Measurements from ENCODE around the gene MTMR3. TPM values are rescaled to one million over a fixed set of nuclear protein-coding genes. Genes with fewer than 3 reads are reported as not detected.

MTMR3 gene
- total RNA-seq, 1 experiment from 2014 or later = 12.1 TPM

- H3K4me1 ChIP-seq (ENCODE audit: insufficient read depth, low read length) = peaks cover 12% of the 10 kb centered on the region
- DNase-seq (no peak), ATAC-seq (no peak)
- intact Hi-C loops (cut with micrococcal nuclease) = no loop called here
- H3K9me3 ChIP-seq (ENCODE audit: low read length) = no peaks in the 10 kb centered on the region
- TF ChIP-seq EZH2 (IDR thresholded peaks at IDR 0.05; ENCODE audit: low read length, unreplicated experiment) = no peak
- no peak for TF ChIP-seq CTCF (conservative IDR thresholded peaks at IDR 0.05; ENCODE audit: low read depth, low read length)
- no peak for TF ChIP-seq EZH2phosphoT487 (IDR thresholded peaks at IDR 0.05; ENCODE audit: borderline replicate concordance, low read length)
- H3K9me2 ChIP-seq (replicated peaks; ENCODE audit: low read length) = no peaks in the 10 kb centered on the region
- no peak overlapping the region for H3K4me2 ChIP-seq (ENCODE audit: low read length)
- no peaks in the 10 kb centered on the region; the same call in 1 of the 2 replicates for H3K36me3 ChIP-seq (ENCODE audit: low read depth, low read length)
- H3K9ac ChIP-seq (ENCODE audit: low read length) = no peak overlapping the region
- H2AFZ ChIP-seq (ENCODE audit: low read length) = no peak overlapping the region
- H3K79me2 ChIP-seq (ENCODE audit: low read length) = no peaks in the 10 kb centered on the region
- H3K27ac ChIP-seq (ENCODE audit: low read length) = no peak overlapping the region
- no peak overlapping the region for H3K4me3 ChIP-seq (ENCODE audit: low read length)
- ChIA-PET CTCF (no interaction called here), POLR2A (ENCODE audit: unreplicated experiment) (no interaction called here)
- no peaks in the 10 kb centered on the region for H3F3A ChIP-seq (ENCODE audit: low read length, unreplicated experiment)
- H4K20me1 ChIP-seq (ENCODE audit: low read length) = no peaks in the 10 kb centered on the region
- BruUV-seq (replicated peaks) = no TSS peak
- H3K27me3 ChIP-seq (ENCODE audit: low read length) = no peaks in the 10 kb centered on the region
These were observed 100.4 kb downstream of the MTMR3 start for GRCh38 chr22:29983296-29983917.

- Histone ChIP-seq H3K9ac (ENCODE audit: low read length) (no peak overlapping the region), H3K36me3 (ENCODE audit: low read depth, low read length) (no peaks in the 10 kb centered on the region), H3K4me2 (ENCODE audit: low read length) (no peak overlapping the region), H3K27ac (ENCODE audit: low read length) (no peak overlapping the region), H3K9me3 (ENCODE audit: low read length) (no peaks in the 10 kb centered on the region), H2AFZ (ENCODE audit: low read length) (no peak overlapping the region), H3K9me2 (replicated peaks; ENCODE audit: low read length) (no peaks in the 10 kb centered on the region), H3F3A (ENCODE audit: low read length, unreplicated experiment) (no peaks in the 10 kb centered on the region), H3K4me1 (ENCODE audit: insufficient read depth, low read length) (no peaks in the 10 kb centered on the region), H3K79me2 (ENCODE audit: low read length) (no peaks in the 10 kb centered on the region), H3K4me3 (ENCODE audit: low read length) (no peak overlapping the region), H4K20me1 (ENCODE audit: low read length) (no peaks in the 10 kb centered on the region), H3K27me3 (ENCODE audit: low read length) (no peaks in the 10 kb centered on the region)
- ATAC-seq = no peak
- ChIA-PET POLR2A (ENCODE audit: unreplicated experiment) (no interaction called here), CTCF (no interaction called here)
- no TSS peak for BruUV-seq (replicated peaks)
- no peak for DNase-seq
- intact Hi-C loops (cut with micrococcal nuclease) = no loop called here
- TF ChIP-seq CTCF (conservative IDR thresholded peaks at IDR 0.05; ENCODE audit: low read depth, low read length) (no peak), EZH2 (IDR thresholded peaks at IDR 0.05; ENCODE audit: low read length, unreplicated experiment) (no peak), EZH2phosphoT487 (IDR thresholded peaks at IDR 0.05; ENCODE audit: borderline replicate concordance, low read length) (no peak)
These were observed 102.9 kb downstream of the MTMR3 start for GRCh38 chr22:29985912-29986311.

GRCh38 chr22:29987137-29987536, 104.2 kb downstream of the MTMR3 start:
- Histone ChIP-seq H3K9me2 (replicated peaks; ENCODE audit: low read length) (no peaks in the 10 kb centered on the region), H3K79me2 (ENCODE audit: low read length) (no peaks in the 10 kb centered on the region), H3K4me3 (ENCODE audit: low read length) (no peak overlapping the region), H2AFZ (ENCODE audit: low read length) (no peak overlapping the region), H3K9ac (ENCODE audit: low read length) (no peak overlapping the region), H3K27ac (ENCODE audit: low read length) (no peak overlapping the region), H4K20me1 (ENCODE audit: low read length) (no peaks in the 10 kb centered on the region), H3F3A (ENCODE audit: low read length, unreplicated experiment) (no peaks in the 10 kb centered on the region), H3K36me3 (ENCODE audit: low read depth, low read length) (peaks cover 6% of the 10 kb centered on the region; the same call in 1 of the 2 replicates), H3K9me3 (ENCODE audit: low read length) (no peaks in the 10 kb centered on the region), H3K4me2 (ENCODE audit: low read length) (no peak overlapping the region), H3K4me1 (ENCODE audit: insufficient read depth, low read length) (peaks cover under 1% of the 10 kb centered on the region; the same call in 1 of the 2 replicates), H3K27me3 (ENCODE audit: low read length) (no peaks in the 10 kb centered on the region)
- no peak for ATAC-seq
- intact Hi-C loops (cut with micrococcal nuclease) = no loop called here
- ChIA-PET POLR2A (ENCODE audit: unreplicated experiment) (no interaction called here), CTCF (no interaction called here)
- TF ChIP-seq EZH2phosphoT487 (IDR thresholded peaks at IDR 0.05; ENCODE audit: borderline replicate concordance, low read length) (no peak), EZH2 (IDR thresholded peaks at IDR 0.05; ENCODE audit: low read length, unreplicated experiment) (no peak), CTCF (conservative IDR thresholded peaks at IDR 0.05; ENCODE audit: low read depth, low read length) (no peak)
- BruUV-seq (replicated peaks) = no TSS peak
- no peak for DNase-seq

Data from PC-3 (cell line).